T-helper 1 cell treated with Interleukin-12 subunit alpha and Interleukin-12 subunit beta and Interleukin-4 antibody, amounts not matched to agents 30 ng/mL and 1 ng/mL, for 36 hours (primary cell): ENCODE data around the gene SVEP1. TPM values are rescaled to one million over a fixed set of nuclear protein-coding genes. Genes with fewer than 3 reads are reported as not detected.
"Not testable (repeated sequence)": the region's sequence is repeated elsewhere in the genome, so short reads cannot be mapped to it uniquely, and the experiment has no call there.

Source experiments
- intact Hi-C: fragments of 100-400 bp; cut with micrococcal nuclease; formaldehyde crosslinking; loops from one replicate; pipeline ENCODE4 v1.15.1; 2024
- total RNA-seq: library from RNA; stranded (reverse); gene quantifications from 2 replicates; pipeline ENCODE4 v1.2.3, GENCODE V29; 2022

SVEP1 gene
- total RNA-seq, 1 donor from 2014 or later, result not detected

- intact Hi-C loops, result no loop called here
These were observed 196.8 kb downstream of the SVEP1 start for GRCh38 chr9:110382731-110383130.

GRCh38 chr9:110371411-110372007 lies 208.0 kb downstream of the SVEP1 start:
- intact Hi-C loops, result no loop called here

GRCh38 chr9:110370315-110370714 lies 209.2 kb downstream of the SVEP1 start:
- intact Hi-C loops, result no loop called here

GRCh38 chr9:110364451-110364850 lies 215.1 kb downstream of the SVEP1 start:
- intact Hi-C loops, result no loop called here

- intact Hi-C loops, result not testable (repeated sequence)
These were observed 220.5 kb downstream of the SVEP1 start for GRCh38 chr9:110358992-110359391.

GRCh38 chr9:110357505-110357904 lies 222.0 kb downstream of the SVEP1 start:
- intact Hi-C loops, result no loop called here

- intact Hi-C loops, result no loop called here
These were observed 222.7 kb downstream of the SVEP1 start for GRCh38 chr9:110356639-110357395.

- intact Hi-C loops, result no loop called here
These were observed 223.6 kb downstream of the SVEP1 start for GRCh38 chr9:110355911-110356310.

GRCh38 chr9:110351009-110351467 lies 228.5 kb downstream of the SVEP1 start:
- intact Hi-C loops, result no loop called here

- intact Hi-C loops, result no loop called here
These were observed 233.2 kb downstream of the SVEP1 start for GRCh38 chr9:110346325-110346724.

- intact Hi-C loops, result no loop called here
These were observed 234.7 kb downstream of the SVEP1 start for GRCh38 chr9:110344821-110345220.

- intact Hi-C loops, result no loop called here
These were observed 236.0 kb downstream of the SVEP1 start for GRCh38 chr9:110343551-110343950.

- intact Hi-C loops, result no loop called here
These were observed 239.2 kb downstream of the SVEP1 start for GRCh38 chr9:110340306-110340705.

GRCh38 chr9:110338143-110338542 lies 241.4 kb downstream of the SVEP1 start:
- intact Hi-C loops, result no loop called here

GRCh38 chr9:110337727-110338126 lies 241.8 kb downstream of the SVEP1 start, which contains the start of gene TXNDC8:
TXNDC8 (minus strand) TSS chr9:110337863.
- intact Hi-C loops, result no loop called here

GRCh38 chr9:110336363-110336762 lies 243.2 kb downstream of the SVEP1 start:
- intact Hi-C loops, result no loop called here

GRCh38 chr9:110334871-110335270 lies 244.7 kb downstream of the SVEP1 start:
- intact Hi-C loops, result no loop called here

GRCh38 chr9:110334183-110334582 lies 245.4 kb downstream of the SVEP1 start:
- intact Hi-C loops, result no loop called here

- intact Hi-C loops, result no loop called here
These were observed 246.8 kb downstream of the SVEP1 start for GRCh38 chr9:110332766-110333165.

GRCh38 chr9:110330484-110331105 lies 248.9 kb downstream of the SVEP1 start:
- intact Hi-C loops, result no loop called here

- intact Hi-C loops, result no loop called here
These were observed 249.8 kb downstream of the SVEP1 start for GRCh38 chr9:110329639-110330230.

- intact Hi-C loops, result no loop called here
These were observed 250.8 kb downstream of the SVEP1 start for GRCh38 chr9:110328763-110329162.
